ENCODE measurements around the gene MCTS1.

MCTS1 gene, protein sequence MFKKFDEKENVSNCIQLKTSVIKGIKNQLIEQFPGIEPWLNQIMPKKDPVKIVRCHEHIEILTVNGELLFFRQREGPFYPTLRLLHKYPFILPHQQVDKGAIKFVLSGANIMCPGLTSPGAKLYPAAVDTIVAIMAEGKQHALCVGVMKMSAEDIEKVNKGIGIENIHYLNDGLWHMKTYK

DNA sequence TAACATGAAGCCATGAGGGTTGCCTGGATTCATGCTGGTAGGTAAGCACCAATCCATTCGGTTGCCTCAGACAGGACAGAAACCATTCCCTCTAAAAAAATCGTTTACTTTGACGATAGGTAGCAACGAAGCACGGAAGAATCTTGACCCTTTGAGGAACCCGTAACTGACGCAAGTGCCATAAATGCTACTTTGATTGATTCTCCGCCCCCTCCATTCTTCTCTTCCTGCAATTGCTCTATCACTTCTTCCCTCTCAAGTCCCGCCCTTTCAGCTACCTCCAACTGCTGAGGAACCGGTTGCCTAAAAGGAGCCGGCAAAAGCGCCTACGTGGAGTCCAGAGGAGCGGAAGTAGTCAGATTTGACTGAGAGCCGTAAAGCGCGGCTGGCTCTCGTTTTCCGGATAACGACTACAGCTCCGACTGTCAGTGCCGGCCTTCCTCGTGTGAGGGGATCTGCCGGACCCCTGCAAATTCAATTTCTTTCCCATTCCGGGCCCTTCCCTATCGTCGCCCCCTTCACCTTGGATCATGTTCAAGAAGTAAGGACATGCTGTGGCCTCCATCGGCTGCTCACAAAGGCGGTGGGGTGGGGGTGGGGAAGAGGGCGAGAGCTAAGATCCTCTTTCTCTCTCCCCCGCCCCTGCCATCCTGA is at the start of gene MCTS1:
MCTS1 (plus strand) TSS at position 395 of the 654 bp plus-strand sequence; CDS start at position 531, 136 bp downstream.
- TF ChIP-seq POLR2AphosphoS5 (IDR thresholded peaks at IDR 0.05; ENCODE audit: borderline replicate concordance, low read depth, low read length) (peak; percentile 68), EZH2 (IDR thresholded peaks at IDR 0.05) (no peak), FOXP2 (optimal IDR thresholded peaks at IDR 0.05; ENCODE audit: control extremely low read depth, extremely low read length, insufficient read depth) (no peak)
- peak; percentile 90 for DNase-seq (ENCODE audit: low read depth, low spot score)
- peak within 1 kb of the TSS; percentile 90 for H3K9ac ChIP-seq (ENCODE audit: insufficient read length)
- peak within 1 kb of the TSS; percentile 95 for H3K27ac ChIP-seq
- peak within 1 kb of the TSS; percentile 88 for H3K4me3 ChIP-seq
- H3K36me3 ChIP-seq (ENCODE audit: insufficient read depth, low read length), result peaks cover 18% of the 10 kb centered on the region; the same call in 1 of the 2 replicates
- H3K9me3 ChIP-seq (ENCODE audit: low read depth, low read length), result no peaks in the 10 kb centered on the region

DNA sequence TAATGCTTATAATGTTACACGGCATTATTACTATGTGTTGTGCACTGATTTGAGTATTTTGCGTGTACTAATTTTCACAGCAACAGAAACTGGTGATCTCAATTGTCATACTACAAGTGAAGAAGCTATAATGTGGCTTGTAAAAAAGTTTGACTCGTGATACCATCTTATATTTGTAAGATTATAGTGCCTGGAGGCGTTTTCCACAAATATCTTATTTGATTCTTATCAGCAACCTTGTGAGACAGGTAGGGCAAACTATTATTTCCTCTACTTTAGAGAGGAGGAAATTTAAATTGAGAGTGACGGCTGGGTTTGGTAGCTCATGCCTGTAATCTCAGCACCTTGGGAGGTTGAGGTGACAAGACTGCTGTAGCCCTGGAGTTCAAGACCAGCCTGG is 47.6 kb upstream of the MCTS1 start:
- H3K4me3 ChIP-seq, result no peak overlapping the region

DNA sequence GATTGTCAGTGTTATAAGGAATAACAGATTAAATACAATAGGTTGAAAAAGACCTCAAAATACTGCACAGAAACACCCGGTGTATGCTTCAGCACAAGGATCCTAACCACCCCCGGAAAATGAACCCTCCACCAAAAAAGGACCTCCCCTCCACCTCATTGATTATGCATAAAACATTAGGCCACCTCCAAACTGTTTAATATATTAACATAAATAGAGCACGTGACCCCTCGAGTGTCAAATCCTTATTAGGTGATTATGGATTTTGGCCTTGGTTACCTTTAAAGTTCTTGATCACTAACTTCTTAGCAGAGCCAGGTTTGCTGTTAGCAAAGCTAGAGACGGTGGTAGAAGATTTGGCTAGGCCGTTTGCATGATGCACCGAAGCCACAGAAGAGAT is 44.1 kb upstream of the MCTS1 start:
- TF ChIP-seq FOXP2 (optimal IDR thresholded peaks at IDR 0.05; ENCODE audit: control extremely low read depth, extremely low read length, insufficient read depth) (no peak), POLR2AphosphoS5 (IDR thresholded peaks at IDR 0.05; ENCODE audit: borderline replicate concordance, low read depth, low read length) (no peak), EZH2 (IDR thresholded peaks at IDR 0.05) (no peak)

More for the DNA sequence above, 47.6 kb upstream of the MCTS1 start:
- Histone ChIP-seq H3K9me3 (ENCODE audit: low read depth, low read length) (no peaks in the 10 kb centered on the region), H3K9ac (ENCODE audit: insufficient read length) (no peak overlapping the region), H3K27ac (no peak overlapping the region), H3K36me3 (ENCODE audit: insufficient read depth, low read length) (peaks cover 23% of the 10 kb centered on the region)
- TF ChIP-seq FOXP2 (optimal IDR thresholded peaks at IDR 0.05; ENCODE audit: control extremely low read depth, extremely low read length, insufficient read depth), result no peak
- no peak for TF ChIP-seq POLR2AphosphoS5 (IDR thresholded peaks at IDR 0.05; ENCODE audit: borderline replicate concordance, low read depth, low read length)
- no peak for TF ChIP-seq EZH2 (IDR thresholded peaks at IDR 0.05)
- no peak for DNase-seq (ENCODE audit: low read depth, low spot score)

DNA sequence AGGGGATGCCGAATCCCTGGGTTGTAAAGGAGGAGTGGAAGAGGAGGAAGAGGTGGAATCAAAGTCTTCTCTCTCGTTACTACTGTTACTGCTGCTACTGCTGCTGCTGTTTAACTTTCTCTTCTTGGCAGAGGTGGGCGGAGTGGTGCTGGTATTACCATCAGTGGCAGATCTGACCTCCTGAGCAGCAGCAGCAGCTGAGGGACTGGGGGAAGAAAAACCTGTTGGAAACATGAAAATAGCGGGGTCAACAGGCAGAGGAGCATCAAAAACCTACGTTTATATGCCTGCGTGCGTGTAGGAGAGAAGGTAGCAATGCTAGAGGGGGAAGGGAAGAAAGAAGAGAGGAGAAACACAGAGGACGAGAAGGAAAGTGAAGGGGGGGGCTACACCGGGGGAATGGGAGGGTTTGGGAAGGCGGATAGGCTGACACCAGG is 43.5 kb upstream of the MCTS1 start:
- peak overlapping the region; percentile 98 for H3K27ac ChIP-seq
- no peak for DNase-seq (ENCODE audit: low read depth, low spot score)
- peaks cover 15% of the 10 kb centered on the region for H3K36me3 ChIP-seq (ENCODE audit: insufficient read depth, low read length)
- no peak for TF ChIP-seq POLR2AphosphoS5 (IDR thresholded peaks at IDR 0.05; ENCODE audit: borderline replicate concordance, low read depth, low read length)
- TF ChIP-seq EZH2 (IDR thresholded peaks at IDR 0.05), result no peak
- no peak for TF ChIP-seq FOXP2 (optimal IDR thresholded peaks at IDR 0.05; ENCODE audit: control extremely low read depth, extremely low read length, insufficient read depth)
- peak overlapping the region; percentile 82 for H3K4me3 ChIP-seq
- H3K9ac ChIP-seq (ENCODE audit: insufficient read length), result peak overlapping the region; percentile 91
- no peaks in the 10 kb centered on the region for H3K9me3 ChIP-seq (ENCODE audit: low read depth, low read length)

More for the DNA sequence above, 44.1 kb upstream of the MCTS1 start:
- peak overlapping the region; percentile 91 for H3K9ac ChIP-seq (ENCODE audit: insufficient read length)
- no peaks in the 10 kb centered on the region for H3K9me3 ChIP-seq (ENCODE audit: low read depth, low read length)
- H3K36me3 ChIP-seq (ENCODE audit: insufficient read depth, low read length), result peaks cover 17% of the 10 kb centered on the region
- H3K27ac ChIP-seq, result no peak overlapping the region
- no peak for DNase-seq (ENCODE audit: low read depth, low spot score)
- peak overlapping the region; percentile 82 for H3K4me3 ChIP-seq

DNA sequence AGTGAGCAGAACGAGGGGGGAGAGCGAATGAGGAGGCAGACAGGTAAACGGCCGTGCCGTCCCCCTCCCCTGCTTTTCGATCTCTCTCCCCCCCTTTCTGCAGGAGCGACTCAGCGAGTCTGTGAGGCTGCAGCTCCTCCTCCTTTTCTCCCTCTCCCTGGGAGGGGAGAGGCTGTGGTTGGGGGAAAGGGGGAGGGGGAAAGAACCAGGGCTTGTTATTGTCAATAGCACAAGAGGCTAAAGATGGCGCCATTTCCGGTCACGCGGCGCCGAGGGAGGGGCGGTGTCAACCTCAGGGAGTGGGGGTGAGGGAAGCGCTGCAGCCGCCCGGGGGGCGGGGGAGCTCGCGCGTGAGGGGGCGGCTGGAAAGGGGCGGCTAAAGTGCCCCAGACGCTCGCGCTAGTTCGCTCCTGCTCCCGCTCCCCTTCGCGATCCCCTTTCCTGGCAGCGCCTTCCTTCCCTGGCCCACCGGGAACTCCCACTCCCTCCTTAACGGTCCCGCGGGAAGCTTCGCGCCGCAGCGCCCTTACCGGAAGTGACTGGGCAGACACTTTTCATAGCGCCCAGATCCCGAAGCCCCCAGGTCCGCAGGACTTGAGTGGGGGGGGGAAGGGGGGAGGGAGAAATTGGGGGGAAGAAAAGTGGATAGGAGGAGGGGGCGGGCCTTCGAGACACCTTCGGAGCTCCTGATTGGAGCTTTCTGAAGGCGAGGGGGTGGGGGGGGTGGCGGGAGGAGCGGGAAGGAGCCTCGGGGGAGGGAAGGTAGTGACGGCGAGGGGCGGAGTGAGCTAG is 42.9 kb upstream of the MCTS1 start, which contains the start of gene CUL4B:
CUL4B (minus strand) TSS at position 121 of the 792 bp plus-strand sequence. CDS start 324 bp downstream, outside the sequence.
- Histone ChIP-seq H3K4me3 (peak within 1 kb of the TSS; percentile 82), H3K36me3 (ENCODE audit: insufficient read depth, low read length) (peaks cover 15% of the 10 kb centered on the region), H3K9me3 (ENCODE audit: low read depth, low read length) (no peaks in the 10 kb centered on the region), H3K27ac (peak within 1 kb of the TSS; percentile 98), H3K9ac (ENCODE audit: insufficient read length) (peak within 1 kb of the TSS; percentile 91)
- TF ChIP-seq EZH2 (IDR thresholded peaks at IDR 0.05) (no peak), FOXP2 (optimal IDR thresholded peaks at IDR 0.05; ENCODE audit: control extremely low read depth, extremely low read length, insufficient read depth) (no peak), POLR2AphosphoS5 (IDR thresholded peaks at IDR 0.05; ENCODE audit: borderline replicate concordance, low read depth, low read length) (peak; percentile 64; the same call in 1 of the 2 replicates)
- DNase-seq (ENCODE audit: low read depth, low spot score), result peak; percentile 74

DNA sequence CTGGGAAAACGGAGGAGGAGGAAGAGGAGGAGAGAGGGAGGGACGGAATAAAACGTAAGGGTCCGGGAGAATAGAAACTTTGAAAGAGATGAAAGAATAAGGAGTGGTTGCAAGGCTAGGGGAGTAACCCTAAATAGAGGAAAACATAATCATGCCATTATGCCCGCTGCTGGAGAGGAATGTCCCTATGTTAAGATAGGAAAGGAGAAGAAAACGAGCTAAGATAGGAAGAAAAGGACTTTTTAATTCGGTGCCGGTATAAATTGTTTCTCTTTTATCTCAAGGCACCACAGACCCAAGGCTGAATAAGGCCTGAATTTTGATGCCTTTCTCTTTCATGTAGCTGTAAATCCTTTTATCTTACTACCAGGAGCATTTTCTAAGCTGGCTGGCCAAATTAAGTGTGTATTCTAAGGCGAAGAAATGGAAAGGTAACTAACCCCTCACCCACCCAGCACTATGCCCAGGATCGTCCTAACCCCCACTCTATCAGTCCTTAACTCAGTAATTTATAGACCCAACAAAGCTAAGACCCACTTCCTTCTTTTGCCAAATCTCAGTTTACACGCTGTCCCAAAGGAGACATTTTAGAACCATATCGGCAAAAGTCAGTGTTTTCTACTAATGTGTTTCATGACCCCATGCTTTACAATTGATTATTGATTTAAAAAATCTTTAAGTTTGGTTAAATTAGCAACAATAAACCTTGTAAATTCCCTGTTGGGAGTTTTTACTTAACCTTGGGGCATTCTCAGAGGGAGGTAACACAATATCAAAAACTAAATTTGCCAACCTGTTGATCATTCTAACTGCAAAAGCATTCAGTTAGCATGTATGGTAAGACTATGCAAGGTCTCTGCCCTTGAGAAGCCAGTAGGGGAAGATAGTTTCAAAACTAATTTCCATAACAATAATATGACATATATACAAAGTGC is 42.0 kb upstream of the MCTS1 start:
- H3K9ac ChIP-seq (ENCODE audit: insufficient read length), result peak overlapping the region; percentile 86

DNA sequence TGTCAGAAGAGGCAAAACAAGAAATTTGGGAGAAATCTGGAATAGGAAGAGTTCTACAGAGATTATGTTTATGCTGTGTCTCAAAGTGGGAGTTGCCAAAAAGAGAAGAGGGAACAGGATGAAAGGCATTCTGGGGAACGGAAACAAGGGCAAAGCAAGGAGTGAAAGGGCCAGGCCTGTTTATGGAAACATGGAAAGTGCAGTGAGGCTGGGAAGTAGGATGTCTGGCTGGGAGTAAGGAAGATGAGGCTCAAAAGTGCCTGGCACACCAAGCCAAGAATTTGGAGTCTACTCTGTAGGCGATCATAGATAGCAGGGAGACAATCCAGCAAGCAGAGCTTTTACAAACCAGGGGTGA is 41.4 kb upstream of the MCTS1 start:
- H3K9ac ChIP-seq (ENCODE audit: insufficient read length), result no peak overlapping the region
- H3K9me3 ChIP-seq (ENCODE audit: low read depth, low read length), result no peaks in the 10 kb centered on the region
- TF ChIP-seq FOXP2 (optimal IDR thresholded peaks at IDR 0.05; ENCODE audit: control extremely low read depth, extremely low read length, insufficient read depth), result no peak
- no peak for TF ChIP-seq POLR2AphosphoS5 (IDR thresholded peaks at IDR 0.05; ENCODE audit: borderline replicate concordance, low read depth, low read length)
- TF ChIP-seq EZH2 (IDR thresholded peaks at IDR 0.05), result no peak
- peaks cover 3% of the 10 kb centered on the region for H3K36me3 ChIP-seq (ENCODE audit: insufficient read depth, low read length)
- DNase-seq (ENCODE audit: low read depth, low spot score), result no peak
- no peak overlapping the region; the same call in 1 of the 2 replicates for H3K4me3 ChIP-seq
- H3K27ac ChIP-seq, result peak overlapping the region; percentile 93; the same call in 1 of the 2 replicates

More for the DNA sequence above, 42.0 kb upstream of the MCTS1 start:
- Histone ChIP-seq H3K4me3 (peak overlapping the region; percentile 82), H3K27ac (peak overlapping the region; percentile 93), H3K9me3 (ENCODE audit: low read depth, low read length) (no peaks in the 10 kb centered on the region), H3K36me3 (ENCODE audit: insufficient read depth, low read length) (peaks cover 8% of the 10 kb centered on the region)
- TF ChIP-seq POLR2AphosphoS5 (IDR thresholded peaks at IDR 0.05; ENCODE audit: borderline replicate concordance, low read depth, low read length) (no peak; the same call in 1 of the 2 replicates), FOXP2 (optimal IDR thresholded peaks at IDR 0.05; ENCODE audit: control extremely low read depth, extremely low read length, insufficient read depth) (no peak), EZH2 (IDR thresholded peaks at IDR 0.05) (no peak)
- DNase-seq (ENCODE audit: low read depth, low spot score), result no peak

All from SK-N-MC (cell line).